ENCODE data around the gene DKK1. TPM values are rescaled to one million over a fixed set of nuclear protein-coding genes. Genes with fewer than 3 reads are reported as not detected.

Gene DKK1
- total RNA-seq, 3 donors from 2014 or later, result 2.0 to 142 (median 3.3) TPM

GRCh38 chr10:52322323-52322722 lies 8.2 kb downstream of the DKK1 start:
- H3K4me3 ChIP-seq, result no peak overlapping the region
- no peaks in the 10 kb centered on the region for H3K36me3 ChIP-seq
- no peak for DNase-seq (ENCODE audit: low spot score in 2 of 2)
- no peaks in the 10 kb centered on the region for H3K4me1 ChIP-seq
- TF ChIP-seq POLR2A (IDR thresholded peaks at IDR 0.05) (no peak), POLR2AphosphoS5 (IDR thresholded peaks at IDR 0.05) (no peak), CTCF (IDR thresholded peaks at IDR 0.05) (no peak)
- intact Hi-C loops (cut with DNase I; ENCODE audit: low total_unique reads), result no loop called here
- no peaks in the 10 kb centered on the region for H3K9me3 ChIP-seq
- no peak overlapping the region for H3K27ac ChIP-seq
- H3K27me3 ChIP-seq, result no peaks in the 10 kb centered on the region

GRCh38 chr10:52322936-52323335 lies 8.9 kb downstream of the DKK1 start:
- TF ChIP-seq POLR2AphosphoS5 (IDR thresholded peaks at IDR 0.05) (no peak), CTCF (IDR thresholded peaks at IDR 0.05) (no peak), POLR2A (IDR thresholded peaks at IDR 0.05) (no peak)
- Histone ChIP-seq H3K4me1 (no peaks in the 10 kb centered on the region), H3K9me3 (no peaks in the 10 kb centered on the region), H3K27me3 (no peaks in the 10 kb centered on the region), H3K36me3 (no peaks in the 10 kb centered on the region), H3K4me3 (no peak overlapping the region), H3K27ac (no peak overlapping the region)
- intact Hi-C loops (cut with DNase I; ENCODE audit: low total_unique reads), result no loop called here
- DNase-seq (ENCODE audit: low spot score in 2 of 2), result no peak

- Histone ChIP-seq H3K27me3 (no peaks in the 10 kb centered on the region), H3K9me3 (no peaks in the 10 kb centered on the region), H3K4me3 (no peak overlapping the region), H3K27ac (no peak overlapping the region), H3K4me1 (no peaks in the 10 kb centered on the region), H3K36me3 (no peaks in the 10 kb centered on the region)
- intact Hi-C loops (cut with DNase I; ENCODE audit: low total_unique reads), result loop anchor here (5.0 kb wide), 1 partner anchor 151 kb away; no protein-coding TSS in a partner anchor
- TF ChIP-seq CTCF (IDR thresholded peaks at IDR 0.05) (no peak), POLR2A (IDR thresholded peaks at IDR 0.05) (no peak), POLR2AphosphoS5 (IDR thresholded peaks at IDR 0.05) (no peak)
- DNase-seq (ENCODE audit: low spot score in 2 of 2), result no peak
Measured at GRCh38 chr10:52326382-52326781, 12.3 kb downstream of the DKK1 start.

- TF ChIP-seq POLR2A (IDR thresholded peaks at IDR 0.05) (no peak), POLR2AphosphoS5 (IDR thresholded peaks at IDR 0.05) (no peak), CTCF (IDR thresholded peaks at IDR 0.05) (no peak)
- DNase-seq (ENCODE audit: low spot score in 2 of 2), result no peak
- no peak overlapping the region for H3K4me3 ChIP-seq
- no peaks in the 10 kb centered on the region for H3K9me3 ChIP-seq
- intact Hi-C loops (cut with DNase I; ENCODE audit: low total_unique reads), result no loop called here
- H3K27me3 ChIP-seq, result no peaks in the 10 kb centered on the region
- no peaks in the 10 kb centered on the region for H3K4me1 ChIP-seq
- H3K36me3 ChIP-seq, result no peaks in the 10 kb centered on the region
- no peak overlapping the region for H3K27ac ChIP-seq
Measured at GRCh38 chr10:52331638-52332364, 17.7 kb downstream of the DKK1 start.

- no peak overlapping the region for H3K27ac ChIP-seq
- TF ChIP-seq POLR2A (IDR thresholded peaks at IDR 0.05) (no peak), CTCF (IDR thresholded peaks at IDR 0.05) (no peak), POLR2AphosphoS5 (IDR thresholded peaks at IDR 0.05) (no peak)
- H3K4me3 ChIP-seq, result no peak overlapping the region
- intact Hi-C loops (cut with DNase I; ENCODE audit: low total_unique reads), result no loop called here
- DNase-seq (ENCODE audit: low spot score in 2 of 2), result no peak
- H3K36me3 ChIP-seq, result no peaks in the 10 kb centered on the region
- no peaks in the 10 kb centered on the region for H3K9me3 ChIP-seq
- H3K27me3 ChIP-seq, result no peaks in the 10 kb centered on the region
- no peaks in the 10 kb centered on the region for H3K4me1 ChIP-seq
Measured at GRCh38 chr10:52332815-52333214, 18.7 kb downstream of the DKK1 start.

Data from breast epithelium (tissue), 4 donors.